Liver (tissue), 9 donors: ENCODE measurements around the gene THOC5. TPM values are rescaled to one million over a fixed set of nuclear protein-coding genes. Genes with fewer than 3 reads are reported as not detected.

Experiments used
- DNase-seq: peaks from one replicate; pipeline ENCODE4 v3.0.0-alpha.2; 2017; ENCODE audit warnings: low spot score
- H3K27ac ChIP-seq, 2 donors: one replicate each; pipeline ENCODE4 v1.7.0; 2013; ENCODE audit warnings: inconsistent platforms in 2 of 2, low read length in 2 of 2, control low read depth in 1 of 2, low read depth in 1 of 2, mild to moderate bottlenecking in 1 of 2
- H3K27me3 ChIP-seq, 4 donors: one replicate each; pipeline versions ENCODE4 v1.6.1 to v1.7.0; 2013; ENCODE audit warnings: low read length in 3 of 4, inconsistent platforms in 1 of 4, mild to moderate bottlenecking in 1 of 4, moderate library complexity in 1 of 4; ENCODE audit not compliant: control insufficient read depth in 4 of 4, insufficient read depth in 4 of 4
- H3K36me3 ChIP-seq, 4 donors: one replicate each; pipeline versions ENCODE4 v1.6.1 to v1.7.0; 2013; ENCODE audit warnings: low read length in 3 of 4, mild to moderate bottlenecking in 3 of 4, low read depth in 1 of 4, moderate library complexity in 1 of 4; ENCODE audit not compliant: control insufficient read depth in 4 of 4, insufficient read depth in 3 of 4
- H3K4me1 ChIP-seq, 4 donors: one replicate each; pipeline versions ENCODE4 v1.6.1 to v1.7.0; 2013; ENCODE audit warnings: low read length in 3 of 4, mild to moderate bottlenecking in 3 of 4, moderate library complexity in 1 of 4; ENCODE audit not compliant: control insufficient read depth in 4 of 4, insufficient read depth in 4 of 4
- H3K4me3 ChIP-seq, 3 donors: one replicate each; pipeline versions ENCODE4 v1.6.1 to v1.7.0; 2013; ENCODE audit warnings: low read length in 3 of 3, control low read depth in 1 of 3, low read depth in 1 of 3, mild to moderate bottlenecking in 1 of 3
- H3K9ac ChIP-seq, 2 donors: one replicate each; pipeline ENCODE4 v1.7.0; 2013; ENCODE audit warnings: low read length in 2 of 2, mild to moderate bottlenecking in 2 of 2, moderate library complexity in 2 of 2, control low read depth in 1 of 2, low read depth in 1 of 2
- H3K9me3 ChIP-seq, 4 donors: one replicate each; pipeline versions ENCODE4 v1.6.1 to v1.7.0; 2013; ENCODE audit warnings: low read length in 3 of 4; ENCODE audit not compliant: control insufficient read depth in 4 of 4
- EGR1 ChIP-seq, 2 donors: IDR thresholded peaks; 2 replicates each; pipeline ENCODE4 v1.6.1; 2016 to 2018; ENCODE audit warnings: antibody characterized with exemption in 2 of 2, low read depth in 2 of 2
- GABPA ChIP-seq, 2 donors: IDR thresholded peaks in 1 of 2; conservative IDR thresholded peaks in 1 of 2; 2 replicates each; pipeline ENCODE4 v1.6.1; 2016; ENCODE audit warnings: antibody characterized with exemption in 2 of 2, mild to moderate bottlenecking in 1 of 2, moderate library complexity in 1 of 2
- HNF4G ChIP-seq: IDR thresholded peaks from 2 replicates; pipeline ENCODE4 v1.6.1; 2016; ENCODE audit warnings: antibody characterized with exemption
- JUND ChIP-seq, 2 donors: IDR thresholded peaks; 2 replicates each; pipeline ENCODE4 v1.6.1; 2016; ENCODE audit warnings: antibody characterized with exemption in 2 of 2
- MAX ChIP-seq: IDR thresholded peaks from 2 replicates; pipeline ENCODE4 v1.6.1; 2016; ENCODE audit warnings: antibody characterized with exemption
- NR2F2 ChIP-seq: IDR thresholded peaks from 2 replicates; pipeline ENCODE4 v1.6.1; 2016; ENCODE audit warnings: antibody characterized with exemption
- RAD21 ChIP-seq, 2 donors: IDR thresholded peaks; 2 replicates each; pipeline ENCODE4 v1.6.1; 2016; ENCODE audit warnings: antibody characterized with exemption in 2 of 2, mild to moderate bottlenecking in 2 of 2
- RXRA ChIP-seq, 2 donors: IDR thresholded peaks; 2 replicates each; pipeline ENCODE4 v1.6.1; 2017 to 2018; ENCODE audit warnings: antibody characterized with exemption in 2 of 2, mild to moderate bottlenecking in 1 of 2
- TAF1 ChIP-seq: conservative IDR thresholded peaks from 2 replicates; pipeline ENCODE4 v1.6.1; 2016; ENCODE audit warnings: antibody characterized with exemption, mild to moderate bottlenecking
- YY1 ChIP-seq: IDR thresholded peaks from 2 replicates; pipeline ENCODE4 v1.6.1; 2016; ENCODE audit warnings: antibody characterized with exemption, mild to moderate bottlenecking
- WGBS: extraction: QIAGEN DNeasy Blood & Tissue Kit; methylation state at CpG from one replicate; pipeline ENCODE4 v1.1.7; 2013; 5-methylcytosine and 5-hydroxymethylcytosine counted together
- polyA plus RNA-seq, 2 donors: library from polyadenylated mRNA; stranded (reverse) in 1 of 2; unstranded in 1 of 2; fragments of 200-250 nt in 1 of 2; fragments of >200 nt in 1 of 2; fragmentation: Nextera tagmentation in 1 of 2; extraction: Ambion mirVana in 1 of 2; gene quantifications; one replicate each; pipeline versions ENCODE4 v1.2.1 to v1.2.3, GENCODE V29; 2013 to 2015
- total RNA-seq, 2 donors: library from RNA; depleted of rRNA; stranded (reverse); fragments of >200 nt; gene quantifications; one replicate each; pipeline ENCODE4 v1.2.3, GENCODE V29; 2014
- TF ChIP-seq, protein P1 (sequence below): fragments of 150-350 bp; IDR thresholded peaks from 2 replicates; pipeline ENCODE4 v1.5.1; 2017; ENCODE audit warnings: improper control_type of control experiment, low read depth, low read length; ENCODE audit not compliant: missing input control
- TF ChIP-seq, protein P2 (sequence below): IDR thresholded peaks from 2 replicates; pipeline ENCODE4 v1.6.1; 2016; ENCODE audit warnings: antibody characterized with exemption, mild to moderate bottlenecking
- TF ChIP-seq, protein P3 (sequence below): IDR thresholded peaks from 2 replicates; pipeline ENCODE4 v1.6.1; 2016; ENCODE audit warnings: antibody characterized with exemption
- TF ChIP-seq, protein P4 (sequence below): IDR thresholded peaks from 2 replicates; pipeline ENCODE4 v1.6.1; 2016; ENCODE audit warnings: antibody characterized with exemption
- donor health status: healthy.
- donor health status: healthy.
- donor health status: healthy.
- donor health status: healthy.
- donor health status: healthy.

The THOC5 gene
- total and polyA plus RNA-seq, 4 donors, result 7.4 to 25.1 (median 14.5) TPM

DNA sequence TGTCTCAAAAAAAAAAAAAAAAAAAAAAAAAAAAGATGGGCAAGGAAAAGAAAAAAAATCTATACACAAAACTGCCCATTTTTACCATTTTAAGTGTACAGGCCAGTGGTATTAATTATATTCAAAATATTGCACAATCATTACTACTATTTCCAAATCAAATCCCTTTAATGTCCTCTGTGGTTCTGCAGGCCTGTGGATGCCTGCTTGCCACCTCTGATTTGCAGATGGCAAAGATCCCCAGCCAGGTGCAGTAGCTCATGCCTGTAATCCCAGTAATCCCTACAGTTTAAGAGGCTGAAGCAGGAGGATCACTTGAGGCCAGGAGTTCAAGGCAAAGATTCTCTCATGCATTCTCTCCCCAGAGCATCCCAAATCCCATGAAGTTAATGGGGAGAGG, 95.0 kb downstream of the THOC5 start:
- TF ChIP-seq EGR1 (IDR thresholded peaks at IDR 0.05; ENCODE audit: low read depth in 2 of 2) (no peak), JUND (IDR thresholded peaks at IDR 0.05) (no peak), MAX (no peak), HNF4G (no peak), RAD21 (IDR thresholded peaks at IDR 0.05) (no peak), NR2F2 (no peak), GABPA (IDR thresholded peaks at IDR 0.05 in 1 of 2, conservative IDR thresholded peaks at IDR 0.05 in 1 of 2) (no peak)
- TF ChIP-seq, protein P1, sequence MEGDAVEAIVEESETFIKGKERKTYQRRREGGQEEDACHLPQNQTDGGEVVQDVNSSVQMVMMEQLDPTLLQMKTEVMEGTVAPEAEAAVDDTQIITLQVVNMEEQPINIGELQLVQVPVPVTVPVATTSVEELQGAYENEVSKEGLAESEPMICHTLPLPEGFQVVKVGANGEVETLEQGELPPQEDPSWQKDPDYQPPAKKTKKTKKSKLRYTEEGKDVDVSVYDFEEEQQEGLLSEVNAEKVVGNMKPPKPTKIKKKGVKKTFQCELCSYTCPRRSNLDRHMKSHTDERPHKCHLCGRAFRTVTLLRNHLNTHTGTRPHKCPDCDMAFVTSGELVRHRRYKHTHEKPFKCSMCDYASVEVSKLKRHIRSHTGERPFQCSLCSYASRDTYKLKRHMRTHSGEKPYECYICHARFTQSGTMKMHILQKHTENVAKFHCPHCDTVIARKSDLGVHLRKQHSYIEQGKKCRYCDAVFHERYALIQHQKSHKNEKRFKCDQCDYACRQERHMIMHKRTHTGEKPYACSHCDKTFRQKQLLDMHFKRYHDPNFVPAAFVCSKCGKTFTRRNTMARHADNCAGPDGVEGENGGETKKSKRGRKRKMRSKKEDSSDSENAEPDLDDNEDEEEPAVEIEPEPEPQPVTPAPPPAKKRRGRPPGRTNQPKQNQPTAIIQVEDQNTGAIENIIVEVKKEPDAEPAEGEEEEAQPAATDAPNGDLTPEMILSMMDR, result no peak
- TF ChIP-seq, protein P2, sequence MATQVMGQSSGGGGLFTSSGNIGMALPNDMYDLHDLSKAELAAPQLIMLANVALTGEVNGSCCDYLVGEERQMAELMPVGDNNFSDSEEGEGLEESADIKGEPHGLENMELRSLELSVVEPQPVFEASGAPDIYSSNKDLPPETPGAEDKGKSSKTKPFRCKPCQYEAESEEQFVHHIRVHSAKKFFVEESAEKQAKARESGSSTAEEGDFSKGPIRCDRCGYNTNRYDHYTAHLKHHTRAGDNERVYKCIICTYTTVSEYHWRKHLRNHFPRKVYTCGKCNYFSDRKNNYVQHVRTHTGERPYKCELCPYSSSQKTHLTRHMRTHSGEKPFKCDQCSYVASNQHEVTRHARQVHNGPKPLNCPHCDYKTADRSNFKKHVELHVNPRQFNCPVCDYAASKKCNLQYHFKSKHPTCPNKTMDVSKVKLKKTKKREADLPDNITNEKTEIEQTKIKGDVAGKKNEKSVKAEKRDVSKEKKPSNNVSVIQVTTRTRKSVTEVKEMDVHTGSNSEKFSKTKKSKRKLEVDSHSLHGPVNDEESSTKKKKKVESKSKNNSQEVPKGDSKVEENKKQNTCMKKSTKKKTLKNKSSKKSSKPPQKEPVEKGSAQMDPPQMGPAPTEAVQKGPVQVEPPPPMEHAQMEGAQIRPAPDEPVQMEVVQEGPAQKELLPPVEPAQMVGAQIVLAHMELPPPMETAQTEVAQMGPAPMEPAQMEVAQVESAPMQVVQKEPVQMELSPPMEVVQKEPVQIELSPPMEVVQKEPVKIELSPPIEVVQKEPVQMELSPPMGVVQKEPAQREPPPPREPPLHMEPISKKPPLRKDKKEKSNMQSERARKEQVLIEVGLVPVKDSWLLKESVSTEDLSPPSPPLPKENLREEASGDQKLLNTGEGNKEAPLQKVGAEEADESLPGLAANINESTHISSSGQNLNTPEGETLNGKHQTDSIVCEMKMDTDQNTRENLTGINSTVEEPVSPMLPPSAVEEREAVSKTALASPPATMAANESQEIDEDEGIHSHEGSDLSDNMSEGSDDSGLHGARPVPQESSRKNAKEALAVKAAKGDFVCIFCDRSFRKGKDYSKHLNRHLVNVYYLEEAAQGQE, result no peak
- TF ChIP-seq, protein P3, sequence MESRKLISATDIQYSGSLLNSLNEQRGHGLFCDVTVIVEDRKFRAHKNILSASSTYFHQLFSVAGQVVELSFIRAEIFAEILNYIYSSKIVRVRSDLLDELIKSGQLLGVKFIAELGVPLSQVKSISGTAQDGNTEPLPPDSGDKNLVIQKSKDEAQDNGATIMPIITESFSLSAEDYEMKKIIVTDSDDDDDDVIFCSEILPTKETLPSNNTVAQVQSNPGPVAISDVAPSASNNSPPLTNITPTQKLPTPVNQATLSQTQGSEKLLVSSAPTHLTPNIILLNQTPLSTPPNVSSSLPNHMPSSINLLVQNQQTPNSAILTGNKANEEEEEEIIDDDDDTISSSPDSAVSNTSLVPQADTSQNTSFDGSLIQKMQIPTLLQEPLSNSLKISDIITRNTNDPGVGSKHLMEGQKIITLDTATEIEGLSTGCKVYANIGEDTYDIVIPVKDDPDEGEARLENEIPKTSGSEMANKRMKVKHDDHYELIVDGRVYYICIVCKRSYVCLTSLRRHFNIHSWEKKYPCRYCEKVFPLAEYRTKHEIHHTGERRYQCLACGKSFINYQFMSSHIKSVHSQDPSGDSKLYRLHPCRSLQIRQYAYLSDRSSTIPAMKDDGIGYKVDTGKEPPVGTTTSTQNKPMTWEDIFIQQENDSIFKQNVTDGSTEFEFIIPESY, result no peak
- no peak for DNase-seq
- H3K27ac ChIP-seq, result no peak overlapping the region

GRCh38 chr22:29457730-29458129, 95.8 kb downstream of the THOC5 start:
- no peaks in the 10 kb centered on the region for H3K4me1 ChIP-seq
- no peaks in the 10 kb centered on the region for H3K36me3 ChIP-seq
- H3K27me3 ChIP-seq, result no peaks in the 10 kb centered on the region
- no peaks in the 10 kb centered on the region for H3K9me3 ChIP-seq
- WGBS, result 33% methylated on average over 4 of the region's 4 CpGs
- H3K27ac ChIP-seq, result no peak overlapping the region
- TF ChIP-seq, protein P4, sequence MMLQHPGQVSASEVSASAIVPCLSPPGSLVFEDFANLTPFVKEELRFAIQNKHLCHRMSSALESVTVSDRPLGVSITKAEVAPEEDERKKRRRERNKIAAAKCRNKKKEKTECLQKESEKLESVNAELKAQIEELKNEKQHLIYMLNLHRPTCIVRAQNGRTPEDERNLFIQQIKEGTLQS, result no peak
- TF ChIP-seq EGR1 (IDR thresholded peaks at IDR 0.05; ENCODE audit: low read depth in 2 of 2), result no peak
- no peak for TF ChIP-seq NR2F2
- TF ChIP-seq GABPA (IDR thresholded peaks at IDR 0.05 in 1 of 2, conservative IDR thresholded peaks at IDR 0.05 in 1 of 2), result no peak
- TF ChIP-seq RAD21 (IDR thresholded peaks at IDR 0.05), result no peak
- no peak for TF ChIP-seq HNF4G
- TF ChIP-seq RXRA (IDR thresholded peaks at IDR 0.05), result no peak
- TF ChIP-seq YY1, result no peak
- TF ChIP-seq, protein P1, result no peak
- TF ChIP-seq, protein P2, result no peak
- TF ChIP-seq TAF1, result no peak
- no peak overlapping the region for H3K9ac ChIP-seq
- H3K4me3 ChIP-seq, result no peak overlapping the region
- DNase-seq, result no peak

More for the DNA sequence above, 95.0 kb downstream of the THOC5 start:
- Histone ChIP-seq H3K9ac (no peak overlapping the region), H3K9me3 (no peaks in the 10 kb centered on the region), H3K36me3 (no peaks in the 10 kb centered on the region), H3K4me1 (no peaks in the 10 kb centered on the region), H3K4me3 (no peak overlapping the region), H3K27me3 (no peaks in the 10 kb centered on the region)
